Ecto neural progenitor cell (in vitro differentiated cells): ENCODE data around the gene GOLGA3.
"Not testable (repeated sequence)": the region's sequence is repeated elsewhere in the genome, so short reads cannot be mapped to it uniquely, and the experiment has no call there.

Source experiments
- DNase-seq: peaks from one replicate; pipeline ENCODE4 v3.0.0-alpha.2; 2018; ENCODE audit warnings: low spot score

GOLGA3 gene

DNA sequence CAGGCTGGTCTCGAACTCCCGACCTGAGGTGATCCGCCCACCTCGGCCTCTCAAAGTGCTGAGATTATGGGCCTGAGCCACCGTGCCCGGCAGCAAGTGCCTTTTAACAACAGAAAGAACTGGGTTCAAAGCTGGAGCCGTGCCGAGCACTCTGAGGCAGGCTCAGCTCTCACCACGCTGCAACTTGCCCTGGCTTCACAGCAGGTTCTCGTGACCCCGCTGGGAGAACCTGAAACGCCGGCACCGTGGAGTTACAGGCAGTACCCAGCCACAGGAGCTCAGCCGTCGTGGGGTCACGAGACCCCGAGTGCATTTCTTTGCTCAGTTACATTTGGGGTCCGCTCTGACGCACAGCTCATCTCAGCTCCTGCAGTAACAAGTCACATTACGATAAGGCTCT lies 14.4 kb downstream of the GOLGA3 start:
- no peak for DNase-seq

DNA sequence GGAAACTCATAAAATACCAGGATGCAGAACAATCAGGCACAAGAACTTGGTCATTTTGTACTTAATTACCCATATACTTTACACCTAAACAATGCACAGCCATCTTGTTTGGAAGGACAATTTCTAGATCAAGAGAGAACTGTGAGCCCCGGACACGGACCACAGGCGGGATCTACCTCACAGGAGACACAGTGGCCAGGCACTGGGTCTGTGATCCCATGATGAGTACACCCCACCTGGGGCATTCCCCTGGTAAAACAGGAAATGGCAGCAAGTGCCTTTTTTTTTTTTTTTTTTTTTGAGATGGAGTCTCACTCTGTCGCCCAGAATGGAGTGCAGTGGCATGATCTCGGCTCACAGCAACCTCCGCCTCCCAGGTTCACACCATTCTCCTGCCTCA lies 15.2 kb downstream of the GOLGA3 start:
- no peak for DNase-seq

DNA sequence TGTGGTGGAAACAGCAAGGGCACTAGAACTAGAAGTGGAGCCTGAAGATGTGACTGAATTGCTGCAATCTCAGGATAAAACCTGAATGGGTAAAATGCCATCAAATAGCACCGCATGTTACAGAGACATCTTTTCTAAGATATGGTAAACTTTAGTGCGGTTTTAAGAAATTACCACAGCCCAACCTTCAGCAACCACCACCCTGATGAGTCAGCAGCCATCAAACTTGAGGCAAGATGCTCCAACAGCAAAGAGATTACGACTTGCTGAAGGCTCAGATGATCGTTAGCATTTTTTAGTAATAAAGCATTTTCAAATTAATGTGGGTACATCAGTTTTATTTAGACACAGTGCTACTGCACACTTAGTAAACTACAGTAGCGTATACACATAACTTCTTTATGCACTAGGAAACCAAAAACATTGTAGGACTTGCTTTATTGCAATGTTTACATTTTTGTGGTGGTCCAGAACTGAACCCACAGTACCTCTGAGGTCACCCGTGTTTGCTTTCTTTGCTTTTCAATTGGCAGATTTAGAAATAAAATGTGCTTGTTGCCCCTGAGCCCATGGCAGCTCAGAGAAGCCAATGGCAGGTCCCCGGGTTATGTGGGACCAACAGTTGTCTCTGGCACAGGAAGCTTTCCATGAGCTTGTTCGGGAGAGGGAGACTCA lies 15.9 kb downstream of the GOLGA3 start:
- no peak for DNase-seq

DNA sequence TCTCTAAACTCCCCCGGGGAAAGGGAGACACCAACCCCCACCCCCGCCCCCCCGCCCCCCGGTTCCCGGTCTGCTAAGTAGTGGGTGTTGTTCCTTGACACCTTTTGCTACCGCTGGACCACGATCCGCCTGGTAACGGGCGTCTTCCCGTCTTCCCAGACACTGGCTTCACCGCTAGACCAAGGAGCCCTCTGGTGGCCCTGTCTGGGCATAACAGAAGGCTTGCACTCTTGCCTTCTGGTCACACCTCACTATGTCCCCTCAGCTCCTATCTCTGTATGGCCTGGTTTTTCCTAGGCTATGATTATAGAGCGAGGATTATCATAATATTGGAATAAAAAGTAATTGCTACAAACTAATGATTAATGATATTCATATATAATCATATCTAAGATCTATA lies 19.3 kb downstream of the GOLGA3 start:
- not testable (repeated sequence) for DNase-seq

DNA sequence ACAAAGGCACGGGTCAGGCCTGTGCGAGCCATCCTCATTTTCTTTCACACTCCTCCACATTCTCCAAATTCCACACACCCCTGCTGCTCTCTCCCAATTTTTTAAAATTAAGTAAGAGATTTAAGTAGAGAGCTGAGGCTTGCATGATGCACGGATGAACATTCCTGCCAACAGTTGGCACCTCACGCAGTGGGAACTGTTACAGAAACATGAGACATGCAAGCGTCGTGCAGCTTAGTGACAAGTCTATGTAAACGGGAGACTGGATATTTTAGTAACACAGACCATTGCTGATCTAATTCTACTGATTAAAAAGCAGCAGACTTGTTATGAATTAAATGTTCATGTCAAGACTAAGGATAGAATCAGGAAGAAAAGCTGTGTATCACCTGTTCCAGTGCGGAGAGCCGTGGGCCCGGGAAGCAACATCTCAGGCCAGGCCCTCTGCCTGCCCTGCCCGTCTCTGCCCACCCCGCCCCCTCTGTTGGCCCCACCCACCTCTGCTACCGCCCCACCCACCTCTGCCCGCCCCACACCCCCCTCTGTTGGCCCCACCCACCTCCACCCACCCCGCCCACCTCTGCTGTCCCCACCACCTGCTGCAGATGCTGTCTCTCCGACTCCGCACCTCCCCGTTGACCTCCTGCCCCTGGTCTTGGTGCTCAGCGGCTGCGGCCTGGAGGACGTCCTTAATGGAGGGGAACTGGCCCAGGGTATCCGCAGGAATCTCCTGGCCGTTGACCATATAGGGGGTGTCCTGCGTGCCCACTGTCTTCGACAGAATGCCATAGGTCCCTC lies 21.2 kb downstream of the GOLGA3 start:
- DNase-seq: no peak

DNA sequence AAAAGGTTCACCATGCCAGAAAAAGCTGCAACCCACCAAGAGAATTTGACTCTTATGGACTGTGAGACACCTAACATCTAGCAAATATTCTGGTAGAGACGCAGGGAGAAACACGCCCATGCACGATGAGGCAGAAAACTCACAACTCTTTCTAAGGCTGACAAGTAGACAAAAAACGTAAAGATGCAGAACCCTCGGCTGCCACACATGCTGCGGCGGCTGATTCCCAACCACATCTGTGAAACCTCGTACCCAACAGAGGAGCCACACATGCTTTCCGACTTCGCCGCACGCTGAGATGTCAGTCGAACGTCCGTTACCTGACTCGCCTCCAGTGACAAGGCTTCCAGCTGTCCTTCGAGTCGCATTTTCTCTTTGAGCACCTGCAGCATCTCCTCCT lies 21.8 kb downstream of the GOLGA3 start:
- DNase-seq: no peak

DNA sequence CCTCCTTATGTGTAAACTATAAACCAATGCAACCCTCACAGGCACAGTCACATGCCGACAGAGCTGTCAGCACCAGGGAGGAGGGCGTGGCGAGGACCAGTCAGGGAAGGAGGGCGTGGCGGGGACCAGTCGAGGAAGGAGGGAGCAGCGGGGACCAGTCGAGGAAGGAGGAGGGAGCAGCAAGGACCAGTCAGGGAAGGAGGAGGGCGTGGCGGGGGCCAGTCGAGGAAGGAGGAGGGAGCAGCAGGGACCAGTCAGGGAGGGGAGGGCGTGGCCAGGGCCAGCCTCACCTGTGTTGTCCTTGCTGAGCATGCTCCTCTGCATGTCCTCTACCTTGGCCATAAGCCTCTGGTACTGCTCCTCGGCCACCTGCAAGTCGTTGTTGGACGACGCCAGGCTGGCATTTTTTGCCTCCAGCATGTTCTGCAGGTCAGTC lies 24.2 kb downstream of the GOLGA3 start:
- DNase-seq: no peak

DNA sequence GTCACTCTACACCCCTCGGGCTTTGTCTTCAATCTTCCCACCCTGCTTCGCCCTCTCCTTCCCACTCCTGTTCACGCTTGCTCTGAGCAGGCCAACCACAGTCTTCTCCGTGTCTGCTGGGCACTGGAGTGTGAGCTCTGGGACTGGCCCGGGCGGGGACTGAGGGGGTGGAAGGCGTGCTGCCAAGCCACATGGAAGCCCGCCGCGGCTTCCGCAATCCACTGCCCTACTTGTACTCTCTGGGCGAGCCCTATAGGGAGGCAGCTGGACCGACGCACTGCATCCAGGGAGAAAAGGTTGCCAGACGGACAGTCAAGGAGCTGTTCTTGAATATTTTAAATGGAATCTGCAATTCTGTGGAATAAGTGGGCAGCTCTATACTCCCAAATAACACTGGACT lies 24.8 kb downstream of the GOLGA3 start:
- DNase-seq: no peak

DNA sequence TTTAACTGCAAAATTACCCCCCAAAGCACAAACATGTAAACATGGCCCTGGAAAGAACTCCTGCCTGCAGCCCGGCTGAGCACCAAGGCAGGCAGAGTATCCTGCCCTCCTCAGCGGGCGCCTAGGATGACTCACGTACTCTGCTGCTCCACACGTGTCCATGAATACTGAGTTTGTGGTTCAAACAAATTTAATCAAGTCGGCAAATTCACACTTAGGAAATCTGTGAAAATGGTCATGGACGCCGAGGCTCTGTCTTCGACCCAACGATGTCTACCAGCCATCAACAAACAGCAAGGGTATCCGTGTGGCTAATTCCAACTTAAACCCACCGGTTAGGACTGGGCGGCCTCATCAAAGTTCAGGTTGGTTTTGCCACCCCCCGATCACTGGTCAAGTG lies 25.5 kb downstream of the GOLGA3 start:
- DNase-seq: no peak

DNA sequence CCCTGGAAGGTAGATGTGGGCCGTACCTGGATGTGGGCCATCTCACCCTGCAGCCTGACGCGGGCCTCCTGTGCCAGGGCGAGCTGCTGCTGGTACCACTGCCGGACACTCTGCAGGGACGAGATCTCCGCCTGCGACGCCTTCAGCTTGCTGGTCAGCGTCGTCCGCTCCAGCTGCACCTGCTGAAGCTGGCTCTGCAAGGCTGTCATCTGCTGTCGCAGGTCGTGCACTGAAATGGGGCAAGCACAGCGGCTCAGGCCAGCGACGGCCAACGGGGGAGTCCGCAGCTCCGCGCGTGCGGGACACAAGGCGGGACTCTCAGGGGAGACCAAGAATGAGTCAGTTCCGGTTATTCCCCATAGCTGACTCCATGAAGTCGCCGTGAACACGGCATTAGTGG lies 26.9 kb downstream of the GOLGA3 start:
- no peak for DNase-seq

DNA sequence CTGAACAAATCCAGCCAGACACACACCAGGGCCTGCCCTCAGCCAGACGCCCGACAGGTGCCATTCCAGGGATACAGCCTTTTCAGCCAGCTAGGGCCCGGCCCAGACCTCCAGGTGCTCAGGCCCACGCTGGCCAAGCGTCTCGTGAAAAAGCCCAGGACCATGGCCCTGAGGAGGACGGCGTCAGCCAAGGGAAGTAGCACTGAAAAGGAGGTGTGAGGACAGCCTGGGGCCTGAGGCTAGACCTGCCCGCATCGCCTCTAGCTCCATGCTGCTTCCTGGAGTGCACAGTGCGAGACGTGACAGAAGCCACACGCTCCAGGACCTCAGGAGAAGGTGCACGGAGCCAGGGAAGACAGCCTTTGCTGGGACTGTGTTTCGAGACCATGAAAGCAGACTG lies 29.8 kb downstream of the GOLGA3 start:
- DNase-seq: no peak

DNA sequence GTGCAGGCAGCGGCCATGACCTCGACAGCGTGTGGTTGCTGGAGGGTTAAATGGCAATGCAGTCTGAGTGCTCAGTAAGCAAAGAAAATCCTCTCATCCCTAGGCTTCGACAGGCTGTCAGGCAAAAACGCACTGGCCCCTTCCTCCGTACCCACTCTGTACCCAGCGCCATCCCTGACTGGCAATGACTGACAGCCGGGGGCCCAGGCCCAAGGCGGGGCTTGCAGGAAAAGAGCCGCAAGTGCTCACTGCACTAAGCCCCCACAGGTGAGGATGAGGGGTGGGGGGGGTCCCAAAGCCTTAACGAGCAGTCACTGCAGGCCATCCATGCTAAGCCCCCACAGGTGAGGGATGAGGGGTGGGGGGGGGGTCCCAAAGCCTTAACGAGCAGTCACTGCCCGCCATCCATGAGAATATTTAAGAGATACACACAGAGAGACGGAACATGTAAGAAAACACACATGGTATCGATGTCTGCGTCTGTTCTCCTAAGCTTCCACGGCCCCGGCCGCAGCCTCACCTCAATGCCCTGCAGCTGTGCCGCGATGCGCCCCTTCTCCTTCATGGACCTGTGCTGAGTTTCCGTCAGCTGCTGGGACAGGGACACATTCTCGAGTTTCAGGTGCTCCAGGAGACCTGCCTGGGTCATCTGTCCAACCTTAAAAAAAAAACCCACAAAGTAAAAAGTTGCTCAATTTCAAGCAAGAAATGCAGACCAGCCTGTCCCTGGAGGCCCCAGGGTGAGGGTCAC lies 30.7 kb downstream of the GOLGA3 start:
- no peak for DNase-seq

DNA sequence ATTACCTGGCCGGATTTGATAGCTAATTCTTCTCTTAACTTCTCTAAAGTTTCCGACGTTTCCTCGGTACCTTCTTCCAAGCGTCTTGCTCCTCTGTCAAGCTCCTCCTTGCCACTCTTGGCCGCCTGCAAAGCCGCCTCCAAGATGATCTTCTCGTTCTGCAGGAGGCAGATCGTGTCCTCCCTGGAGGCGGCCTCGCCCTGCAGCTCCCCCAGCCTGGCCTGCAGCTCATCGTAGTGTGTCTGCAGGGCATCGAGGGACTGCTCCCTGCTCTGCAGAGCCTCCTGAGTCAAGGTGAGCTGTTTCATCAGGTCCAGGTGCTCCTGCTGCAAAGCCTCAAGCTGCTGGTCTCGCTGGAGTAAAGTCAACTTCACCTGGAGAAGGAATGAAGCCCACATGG lies 32.8 kb downstream of the GOLGA3 start:
- DNase-seq: no peak

DNA sequence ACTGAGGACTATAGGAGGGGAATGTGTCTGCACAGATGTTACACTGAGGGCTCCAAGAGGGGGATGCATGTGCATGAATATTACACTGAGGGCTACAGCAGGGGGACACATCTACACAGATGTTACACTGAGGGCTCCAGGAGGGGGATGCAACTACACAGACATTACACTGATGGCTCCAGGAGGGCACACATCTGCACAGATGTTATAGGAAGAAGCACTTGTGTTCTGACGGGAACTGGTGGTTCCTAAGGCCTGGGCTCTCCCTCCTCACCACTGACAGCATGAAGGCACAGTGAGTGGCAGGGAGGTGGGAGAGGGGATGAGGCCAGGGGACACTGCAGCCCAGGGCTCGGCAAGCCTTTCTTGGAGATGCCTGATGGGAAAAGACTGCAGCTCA lies 36.7 kb downstream of the GOLGA3 start:
- not testable (repeated sequence) for DNase-seq

DNA sequence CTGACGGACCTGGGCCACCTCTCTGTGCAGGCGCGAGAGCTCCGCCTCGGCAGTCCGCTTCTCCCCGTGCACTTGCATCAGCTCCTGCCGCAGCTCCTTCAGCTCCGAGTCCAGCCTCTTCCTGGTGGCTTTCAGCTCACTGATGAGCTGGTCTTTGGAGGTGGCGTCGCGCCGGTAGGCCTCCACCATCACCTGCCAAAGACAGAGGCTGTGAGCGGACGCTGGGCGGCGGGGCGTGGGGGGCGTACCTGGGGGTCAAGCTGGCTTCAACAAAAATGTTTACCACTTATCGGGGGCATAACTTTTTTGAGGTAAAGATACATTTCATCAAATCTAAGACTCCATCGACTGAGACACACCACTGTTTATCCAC lies 39.6 kb downstream of the GOLGA3 start:
- DNase-seq: no peak

DNA sequence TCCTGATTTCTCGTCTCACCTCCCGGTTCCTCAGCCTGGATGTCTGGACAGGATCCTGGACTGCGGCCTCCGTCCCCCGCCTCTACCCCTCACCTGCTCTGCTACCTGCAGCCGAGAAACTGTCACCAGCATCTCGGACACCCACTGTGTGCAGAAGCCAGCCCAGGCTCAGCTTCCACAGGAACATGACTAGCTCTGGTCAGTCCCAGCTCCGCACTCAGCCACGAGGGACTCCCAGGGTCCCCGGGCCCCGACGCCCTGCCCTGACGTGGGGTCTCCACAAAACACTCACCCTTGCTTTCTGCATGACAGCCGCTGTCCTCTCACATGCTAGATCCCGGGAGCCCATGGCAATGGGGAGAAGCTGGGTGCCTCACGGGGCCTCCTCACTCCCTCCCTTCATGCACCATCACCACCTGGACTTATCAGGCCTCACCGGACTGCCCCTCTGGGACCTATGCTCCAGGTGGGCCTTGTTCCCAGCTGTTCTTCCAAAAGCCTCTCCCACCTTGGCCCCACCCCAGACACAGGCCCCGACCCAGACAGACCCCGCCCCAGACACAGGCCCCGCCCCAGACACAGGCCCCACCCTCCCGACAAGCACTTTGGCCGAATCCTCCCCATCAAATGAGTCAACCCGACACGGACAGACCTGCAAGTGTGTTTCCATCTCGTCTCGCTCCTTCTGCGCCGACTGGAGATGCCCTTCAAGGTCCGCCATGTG lies 40.1 kb downstream of the GOLGA3 start:
- DNase-seq: no peak

DNA sequence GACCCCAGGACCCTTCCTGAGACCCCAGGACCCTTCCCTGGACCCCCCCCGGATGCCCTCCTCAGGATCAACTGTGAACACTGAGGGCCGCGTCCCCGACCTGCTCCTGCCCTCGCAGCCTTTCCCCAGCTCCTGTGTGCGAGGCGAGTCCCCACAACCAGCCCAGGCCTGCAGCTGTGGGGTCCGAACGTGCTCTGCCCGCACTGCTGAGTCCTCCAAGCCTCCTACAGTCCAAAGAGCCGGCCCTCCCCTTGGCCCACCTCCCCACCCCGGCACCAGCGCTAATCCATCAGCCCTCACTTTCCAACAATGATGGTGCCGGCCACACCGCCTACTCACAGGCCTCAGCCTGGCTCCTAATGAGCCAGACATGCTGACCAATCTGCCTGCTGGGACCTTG lies 40.8 kb downstream of the GOLGA3 start:
- DNase-seq: no peak

DNA sequence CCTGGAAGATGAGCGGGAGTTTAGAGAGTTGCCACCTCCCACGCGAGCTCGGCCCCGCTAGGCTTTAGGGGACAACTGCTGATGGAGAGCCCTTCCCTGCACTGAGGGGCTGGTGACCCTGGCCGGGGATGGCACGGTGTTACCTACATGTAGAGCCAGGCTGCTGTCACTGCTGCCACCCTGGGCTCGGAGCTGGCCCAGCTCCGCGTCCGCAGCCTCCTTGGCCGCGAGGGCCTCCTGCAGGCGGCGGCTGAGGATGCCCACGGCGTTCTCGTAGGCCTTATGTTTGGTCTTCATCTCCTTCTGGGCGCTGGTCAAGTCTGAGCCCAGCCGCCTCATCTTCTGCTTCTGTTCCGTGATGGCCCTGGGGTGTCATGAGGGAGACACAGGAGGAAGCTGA lies 42.5 kb downstream of the GOLGA3 start:
- DNase-seq: no peak

DNA sequence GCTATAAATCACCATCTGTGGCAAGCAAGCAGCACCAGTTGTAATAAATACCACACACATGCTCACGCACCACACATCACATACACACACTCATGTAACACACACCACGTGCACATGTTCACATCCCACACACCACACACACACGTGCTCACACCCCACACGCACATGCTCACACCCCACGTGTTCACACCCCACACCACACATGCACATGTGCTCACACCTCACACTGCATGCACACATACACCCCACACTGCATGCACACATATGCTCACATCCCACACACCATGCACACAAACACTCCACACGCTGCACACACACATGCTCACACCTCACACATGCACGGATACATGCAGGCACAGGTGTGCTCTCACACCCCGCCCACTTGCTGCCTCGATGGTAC lies 44.1 kb downstream of the GOLGA3 start:
- no peak for DNase-seq

DNA sequence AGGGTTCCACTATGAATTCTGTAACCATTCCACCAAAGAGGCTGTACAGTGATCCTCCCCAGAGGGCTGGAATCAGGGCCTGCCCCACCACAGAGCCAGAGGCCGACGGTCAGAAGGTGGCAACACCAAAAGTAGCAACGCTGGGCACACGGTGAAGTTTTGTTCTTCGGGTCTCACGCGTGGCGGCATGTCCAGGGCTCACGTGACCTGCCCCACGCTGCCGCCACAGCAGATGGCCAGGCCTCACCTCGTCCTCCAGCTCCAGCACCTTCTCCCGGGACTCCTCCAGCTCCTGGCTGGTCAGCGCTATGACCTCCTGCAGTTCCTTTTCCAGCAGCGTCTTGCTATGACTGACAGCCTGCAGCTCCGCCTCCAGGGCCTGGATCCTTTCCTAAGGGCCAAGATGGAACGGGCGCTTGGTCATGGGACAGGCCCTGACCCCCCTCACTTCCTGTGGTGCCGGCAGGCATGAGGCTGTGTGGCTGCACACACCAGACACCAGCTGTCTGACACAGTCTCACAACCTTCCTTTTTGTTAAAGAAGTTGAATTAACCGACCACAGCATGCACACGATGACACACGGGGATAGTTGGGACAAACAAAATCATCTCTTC lies 44.6 kb downstream of the GOLGA3 start:
- no peak for DNase-seq

DNA sequence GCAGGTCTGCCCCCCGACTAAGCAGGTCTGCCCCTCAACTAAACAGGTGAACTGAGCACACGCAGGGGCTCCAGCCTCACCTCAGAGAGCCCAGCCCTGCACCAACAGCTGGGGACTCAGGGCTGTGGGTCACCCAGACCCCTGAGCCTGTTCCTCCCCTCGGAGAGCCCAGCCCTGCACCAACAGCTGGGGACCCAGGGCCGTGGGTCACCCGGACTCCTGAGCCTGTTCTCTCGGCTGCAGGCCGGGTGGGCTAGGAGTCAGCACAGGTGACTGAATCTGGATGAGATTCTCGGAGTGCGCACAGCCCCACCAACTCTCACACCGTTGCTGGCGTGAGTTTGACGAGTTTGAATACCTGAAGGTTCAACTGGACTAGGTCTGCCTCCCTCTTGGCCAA lies 46.7 kb downstream of the GOLGA3 start:
- DNase-seq: no peak

DNA sequence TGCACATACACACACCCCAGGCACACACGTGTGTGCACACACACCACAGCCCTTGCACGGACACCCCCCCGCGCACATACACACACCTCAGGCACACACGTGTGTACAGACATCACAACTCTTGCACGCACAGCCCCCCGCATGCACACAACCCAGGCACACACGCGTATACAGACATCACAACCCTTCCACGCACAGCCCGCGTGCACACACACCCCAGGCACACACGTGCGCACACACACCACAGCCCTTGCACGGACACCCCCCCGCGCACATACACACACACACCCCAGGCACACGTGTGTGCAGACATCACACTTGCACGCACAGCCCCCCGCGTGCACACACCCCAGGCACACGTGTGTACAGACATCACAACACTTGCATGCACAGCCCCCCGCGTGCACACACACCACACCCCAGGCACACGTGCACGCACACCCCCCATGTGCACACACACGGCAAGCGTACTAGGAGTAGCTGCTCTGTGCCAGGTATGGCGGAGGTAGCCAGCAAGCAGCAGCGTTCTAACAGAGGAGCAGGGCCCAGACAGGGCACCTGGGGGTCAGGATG lies 48.8 kb downstream of the GOLGA3 start:
- DNase-seq: no peak
